C4-2B (cell line): ENCODE results near the gene PRKAG1.

Source experiments
- H3K27ac ChIP-seq: fragments of 450-650 bp; 2 replicates; pipeline ENCODE4 v1.5.1; 2017
- ZFX ChIP-seq: fragments of 450-650 bp; IDR thresholded peaks from 2 replicates; pipeline ENCODE4 v1.6.1; 2017
- TF ChIP-seq, protein P1 (sequence below): fragments of 450-650 bp; conservative IDR thresholded peaks from 2 replicates; pipeline ENCODE4 v1.5.1; 2017; ENCODE audit warnings: mild to moderate bottlenecking

Gene PRKAG1

DNA sequence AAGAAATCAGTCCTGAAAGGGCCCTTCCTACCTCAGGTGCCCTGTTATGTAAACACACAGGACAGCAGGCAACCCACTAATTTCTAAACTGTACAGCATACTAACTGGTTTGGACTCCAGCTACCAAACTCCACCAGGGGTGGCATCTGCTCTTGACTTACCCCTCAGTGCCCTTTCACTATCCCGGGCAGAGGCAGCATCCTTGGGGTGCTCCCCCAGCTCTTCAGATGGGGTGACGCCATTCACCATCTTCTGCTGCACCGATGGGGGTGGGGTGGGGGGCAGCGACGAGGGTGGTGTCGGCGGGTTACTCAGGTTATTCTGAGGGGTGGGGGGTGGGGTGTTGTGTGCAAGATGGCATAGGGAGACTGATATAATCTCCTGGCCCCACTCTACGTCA lies 11.5 kb upstream of the PRKAG1 start:
- no peak for TF ChIP-seq ZFX
- TF ChIP-seq, protein P1, sequence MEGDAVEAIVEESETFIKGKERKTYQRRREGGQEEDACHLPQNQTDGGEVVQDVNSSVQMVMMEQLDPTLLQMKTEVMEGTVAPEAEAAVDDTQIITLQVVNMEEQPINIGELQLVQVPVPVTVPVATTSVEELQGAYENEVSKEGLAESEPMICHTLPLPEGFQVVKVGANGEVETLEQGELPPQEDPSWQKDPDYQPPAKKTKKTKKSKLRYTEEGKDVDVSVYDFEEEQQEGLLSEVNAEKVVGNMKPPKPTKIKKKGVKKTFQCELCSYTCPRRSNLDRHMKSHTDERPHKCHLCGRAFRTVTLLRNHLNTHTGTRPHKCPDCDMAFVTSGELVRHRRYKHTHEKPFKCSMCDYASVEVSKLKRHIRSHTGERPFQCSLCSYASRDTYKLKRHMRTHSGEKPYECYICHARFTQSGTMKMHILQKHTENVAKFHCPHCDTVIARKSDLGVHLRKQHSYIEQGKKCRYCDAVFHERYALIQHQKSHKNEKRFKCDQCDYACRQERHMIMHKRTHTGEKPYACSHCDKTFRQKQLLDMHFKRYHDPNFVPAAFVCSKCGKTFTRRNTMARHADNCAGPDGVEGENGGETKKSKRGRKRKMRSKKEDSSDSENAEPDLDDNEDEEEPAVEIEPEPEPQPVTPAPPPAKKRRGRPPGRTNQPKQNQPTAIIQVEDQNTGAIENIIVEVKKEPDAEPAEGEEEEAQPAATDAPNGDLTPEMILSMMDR, result no peak

GRCh38 chr12:49028666-49029275 lies 10.2 kb upstream of the PRKAG1 start:
- TF ChIP-seq, protein P1, result no peak
- TF ChIP-seq ZFX, result no peak
- no peak overlapping the region for H3K27ac ChIP-seq

More for the DNA sequence above, 11.5 kb upstream of the PRKAG1 start:
- no peak overlapping the region for H3K27ac ChIP-seq

DNA sequence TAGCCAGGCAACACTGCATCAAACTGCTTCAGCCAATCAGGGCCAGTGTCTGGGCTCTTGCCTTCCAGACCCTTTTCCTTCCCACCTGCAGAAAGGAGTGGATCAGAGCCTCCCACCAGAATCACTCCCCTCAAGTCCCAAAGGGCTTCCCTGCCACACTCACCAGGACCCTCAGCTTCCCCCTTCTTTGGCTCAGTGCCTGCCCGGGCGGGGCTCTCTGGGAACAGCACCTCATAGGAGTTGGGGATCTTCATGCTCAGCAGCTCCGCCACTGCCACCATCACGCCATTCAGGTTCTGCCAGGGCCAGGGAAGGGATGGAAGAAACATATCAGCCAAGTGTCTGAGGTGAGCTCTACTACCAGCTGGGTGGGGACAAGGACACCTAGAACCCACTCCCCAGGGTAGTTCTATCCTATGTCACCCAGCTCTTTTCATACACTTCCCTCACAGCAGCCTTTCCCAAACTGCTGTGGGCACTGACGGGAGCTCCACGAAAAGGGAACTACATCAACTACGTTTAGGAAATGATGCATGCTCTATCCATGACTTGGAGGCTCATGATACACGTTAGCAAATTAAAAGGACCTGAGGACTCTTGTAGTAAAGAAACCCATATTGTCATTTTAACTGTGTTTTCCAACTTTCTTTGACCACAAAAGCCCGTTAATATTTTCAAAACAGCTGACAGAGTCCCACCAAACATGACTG lies 9.4 kb upstream of the PRKAG1 start:
- TF ChIP-seq, protein P1, result no peak
- no peak for TF ChIP-seq ZFX

DNA sequence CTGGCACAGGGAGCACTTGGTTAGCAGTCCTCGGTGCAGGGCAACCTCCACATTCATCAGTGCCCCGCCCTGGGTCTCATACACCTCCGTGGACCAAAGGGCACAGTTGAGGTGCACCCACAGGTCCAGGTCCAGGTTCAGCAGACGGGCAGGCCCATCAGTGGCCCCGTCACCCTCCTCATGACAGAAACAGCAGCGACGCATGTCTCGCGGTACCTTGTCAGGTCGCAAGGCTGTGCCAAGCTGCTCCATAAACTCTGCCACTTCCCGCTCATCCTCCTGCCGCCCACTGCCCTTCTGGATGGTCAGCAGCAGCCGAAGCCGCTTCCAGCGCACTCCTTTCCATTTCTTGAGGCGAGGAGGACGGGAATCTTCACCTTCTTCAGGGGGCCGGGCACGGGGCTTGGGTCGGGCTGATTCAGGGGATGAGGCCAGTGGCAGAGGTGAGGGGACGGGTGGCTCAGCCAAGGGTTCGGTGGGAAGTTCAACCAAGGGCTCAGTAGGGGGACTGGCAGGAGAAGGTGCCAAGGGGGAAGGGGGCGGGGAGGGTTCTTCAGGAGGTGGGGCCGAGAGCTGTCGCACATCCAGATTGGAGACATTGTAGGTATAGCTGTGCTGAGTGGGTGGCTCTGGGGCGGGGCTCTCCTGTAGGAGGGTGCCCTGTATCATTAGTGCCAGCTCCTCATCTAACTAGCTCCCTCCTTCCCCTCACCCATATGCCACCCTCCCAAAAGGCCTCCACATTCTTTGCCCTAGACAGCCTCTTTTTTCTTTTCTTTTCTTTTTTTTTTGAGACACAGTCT lies 8.3 kb upstream of the PRKAG1 start:
- no peak overlapping the region for H3K27ac ChIP-seq
- TF ChIP-seq ZFX, result no peak
- TF ChIP-seq, protein P1, result no peak

More for the DNA sequence above, 9.4 kb upstream of the PRKAG1 start:
- no peak overlapping the region for H3K27ac ChIP-seq

DNA sequence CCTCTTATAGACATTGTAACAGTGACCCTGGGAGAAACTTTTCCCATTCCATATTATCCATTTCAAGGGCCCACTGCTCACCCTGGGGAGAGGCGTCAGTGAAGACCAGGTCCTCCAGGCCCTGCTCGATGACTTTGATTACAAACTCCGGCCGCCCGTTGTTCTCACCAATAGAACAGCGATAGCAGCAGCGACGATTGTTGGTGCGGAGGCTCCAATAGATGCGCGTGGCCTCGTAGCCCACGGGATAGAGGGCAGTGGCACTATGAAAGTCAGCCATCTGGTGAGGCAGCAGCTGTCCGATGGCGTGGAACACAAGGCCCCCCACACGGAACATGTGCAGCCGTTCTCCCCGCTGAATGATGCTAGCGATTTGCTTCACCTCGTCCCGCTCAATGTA lies 7.5 kb upstream of the PRKAG1 start:
- TF ChIP-seq, protein P1, result no peak
- no peak for TF ChIP-seq ZFX

GRCh38 chr12:49025463-49025862 lies 6.9 kb upstream of the PRKAG1 start:
- no peak for TF ChIP-seq ZFX
- TF ChIP-seq, protein P1, result no peak
- H3K27ac ChIP-seq, result no peak overlapping the region

More for the DNA sequence above, 7.5 kb upstream of the PRKAG1 start:
- H3K27ac ChIP-seq, result no peak overlapping the region

- TF ChIP-seq, protein P1, result no peak
- no peak for TF ChIP-seq ZFX
- no peak overlapping the region for H3K27ac ChIP-seq
Observed at GRCh38 chr12:49024543-49024942, 6.0 kb upstream of the PRKAG1 start.
